Fibroblast of the conjunctiva (primary cell): ENCODE results near the gene DLGAP1.
A peak's percentile ranks its signal among the peaks of the same experiment; 100 is the strongest.
"Not testable (repeated sequence)": the region's sequence is repeated elsewhere in the genome, so short reads cannot be mapped to it uniquely, and the experiment has no call there.

Experiments used
- DNase-seq: peaks from one replicate; pipeline ENCODE4 v3.0.0-alpha.2; 2010; ENCODE audit warnings: low read depth

DLGAP1 gene

DNA sequence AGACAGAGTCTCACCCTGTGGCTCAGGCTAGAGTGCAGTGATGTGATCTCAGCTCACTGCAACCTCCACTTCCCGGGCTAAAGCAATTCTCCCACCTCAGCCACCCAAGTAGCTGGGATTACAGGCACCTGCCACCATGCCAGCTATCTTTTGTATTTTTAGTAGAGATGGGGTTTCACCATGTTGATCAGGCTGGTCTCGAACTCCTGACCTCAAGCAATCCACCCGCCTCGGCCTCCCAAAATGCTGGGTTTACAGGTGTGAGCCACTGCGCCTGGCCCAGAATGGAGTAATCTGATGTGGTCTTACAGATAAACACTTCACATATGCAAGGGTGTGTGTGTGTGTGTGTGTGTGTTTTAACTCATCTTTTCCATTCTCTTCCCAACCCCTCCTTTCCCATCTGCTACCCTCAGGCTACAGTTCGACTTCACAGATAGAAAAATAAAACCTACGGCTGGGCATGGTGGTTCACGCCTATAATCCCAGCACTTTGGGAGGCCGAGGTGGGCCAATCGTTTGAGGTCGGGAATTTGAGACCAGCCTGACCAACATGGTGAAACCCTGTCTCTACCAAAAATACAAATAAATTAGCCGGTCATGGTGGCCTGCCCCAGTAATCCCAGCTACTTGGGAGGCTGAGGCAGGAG lies 853.9 kb downstream of the DLGAP1 start:
- not testable (repeated sequence) for DNase-seq

DNA sequence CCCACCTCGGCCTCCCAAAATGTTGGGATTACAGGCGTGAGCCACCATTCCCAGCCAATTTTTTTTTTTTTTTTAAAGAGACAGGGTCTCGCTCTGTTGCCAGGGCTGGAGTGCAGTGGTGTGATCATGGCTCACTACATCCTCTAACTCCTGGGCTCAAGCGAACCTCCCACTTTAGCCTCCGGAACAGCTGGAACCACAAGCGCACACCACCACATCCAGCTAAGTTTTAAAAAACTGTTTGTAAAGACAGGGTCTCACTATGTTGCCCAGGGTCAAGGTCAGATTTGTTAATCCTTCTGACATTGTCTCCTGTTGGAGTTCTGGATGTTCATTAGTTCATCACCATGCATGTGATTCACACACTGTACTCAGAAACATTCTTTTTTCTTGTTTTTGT lies 855.2 kb downstream of the DLGAP1 start:
- DNase-seq: no peak

- no peak for DNase-seq
Measured at GRCh38 chr18:3599195-3599594, 855.9 kb downstream of the DLGAP1 start.

DNA sequence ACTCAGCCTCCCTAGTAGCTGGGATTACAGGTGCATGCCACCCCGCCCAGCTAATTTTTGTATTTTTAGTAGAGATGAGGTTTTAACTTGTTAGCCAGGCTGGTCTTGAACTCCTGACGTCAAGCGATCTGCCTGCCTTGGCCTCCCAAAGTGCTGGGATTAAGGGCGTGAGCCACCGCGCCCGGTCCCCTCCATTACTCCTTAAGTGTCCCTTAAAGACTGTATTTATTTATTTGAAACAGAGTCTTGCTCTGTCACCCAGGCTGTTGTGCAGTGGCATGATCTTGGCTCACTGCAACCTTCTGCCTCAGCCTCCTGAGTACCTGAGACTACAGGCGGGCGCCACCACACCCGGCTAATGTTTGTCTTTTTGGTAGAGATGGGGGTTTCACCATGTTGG lies 856.5 kb downstream of the DLGAP1 start:
- no peak for DNase-seq

GRCh38 chr18:3597409-3598357 lies 857.4 kb downstream of the DLGAP1 start:
- no peak for DNase-seq

DNA sequence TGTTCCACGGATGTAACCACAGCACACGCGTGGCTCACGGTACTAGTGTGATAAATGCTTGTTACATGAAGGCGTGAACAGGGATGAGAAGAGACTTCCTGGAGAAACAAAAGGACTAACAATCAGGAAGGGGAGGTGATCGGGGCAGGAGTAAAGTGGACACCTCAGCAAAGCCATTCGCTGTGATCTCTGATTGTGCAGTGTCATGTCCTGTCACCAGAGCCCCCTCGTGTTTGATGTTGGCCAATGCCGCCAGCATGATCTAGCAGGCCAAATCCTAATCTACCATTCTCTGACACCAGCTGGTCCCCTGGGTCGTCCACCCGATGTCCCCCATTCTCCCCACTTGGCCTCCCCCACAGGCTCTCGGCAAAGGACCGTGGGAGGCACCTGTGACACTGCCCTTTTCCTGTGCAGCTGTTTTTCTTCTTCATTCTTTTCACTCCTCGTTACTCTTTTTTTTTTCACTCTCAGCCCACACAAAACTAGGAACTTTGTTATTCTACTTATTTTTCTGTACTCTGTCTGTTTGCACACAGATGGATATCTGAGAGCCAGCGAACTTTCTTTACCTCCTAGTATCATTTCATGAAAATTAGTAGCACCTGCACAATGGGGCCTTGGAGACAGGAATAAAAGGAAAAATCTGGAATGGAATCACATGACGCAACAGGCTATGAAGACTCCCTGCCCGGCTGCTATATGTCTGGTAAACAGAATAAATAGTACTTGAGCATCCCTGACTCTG lies 858.3 kb downstream of the DLGAP1 start:
- DNase-seq: no peak

DNA sequence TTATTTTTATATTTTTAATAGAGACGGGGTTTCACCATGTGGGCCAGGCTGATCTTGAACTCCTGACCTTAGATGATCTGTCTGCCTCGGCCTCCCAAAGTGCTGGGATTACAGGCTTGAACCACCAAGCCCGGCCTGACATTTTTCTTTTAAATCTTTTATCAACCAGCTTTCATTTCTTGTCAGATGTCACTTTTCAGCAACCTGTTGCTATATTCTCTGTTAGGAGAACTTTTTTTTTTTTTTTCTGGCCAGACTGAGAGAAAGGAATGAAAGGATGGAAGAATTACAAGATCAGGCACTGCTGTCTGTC lies 858.8 kb downstream of the DLGAP1 start:
- DNase-seq: no peak

DNA sequence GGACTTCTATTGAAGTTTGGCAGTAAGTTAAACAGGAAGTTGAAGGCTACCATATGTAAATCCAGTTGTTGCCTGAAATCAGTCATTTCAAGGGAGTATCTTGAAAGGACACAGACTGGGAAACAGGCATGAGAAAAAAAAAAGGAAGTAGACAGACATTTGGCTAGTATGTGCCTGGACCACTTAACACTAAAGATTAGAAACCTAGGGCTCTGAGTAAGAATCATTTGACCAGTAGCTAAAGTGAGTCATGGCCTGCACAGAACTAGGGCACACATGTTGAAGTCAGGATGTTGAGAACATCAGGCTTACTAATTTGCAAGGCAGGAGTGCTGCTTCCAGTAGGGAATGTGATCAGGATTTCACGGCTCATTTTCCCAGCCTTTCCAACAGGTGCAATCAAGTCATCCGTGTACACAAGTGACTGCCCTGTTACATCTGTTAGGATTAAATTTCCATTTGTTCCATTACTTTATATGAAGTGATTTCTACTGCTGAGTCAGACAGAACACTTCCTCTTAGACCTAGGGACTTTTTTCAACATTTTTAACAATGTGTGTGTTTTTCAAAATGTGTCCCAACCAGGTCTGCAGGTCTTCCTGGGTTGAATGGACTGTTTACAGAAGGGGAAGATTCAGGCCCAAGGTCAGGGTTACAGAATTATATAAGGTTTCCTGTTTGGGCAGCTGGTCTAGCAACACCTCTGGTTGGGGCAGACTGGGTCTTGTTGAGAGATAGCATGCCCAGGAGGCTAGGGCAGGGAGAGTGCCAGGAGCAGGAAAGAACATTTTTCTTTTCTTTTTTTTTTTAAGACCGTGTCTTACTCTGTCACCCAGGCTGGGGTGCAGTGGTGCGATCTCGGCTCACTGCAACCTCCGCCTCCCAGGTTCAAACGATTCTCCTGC lies 859.5 kb downstream of the DLGAP1 start:
- peak; percentile 77 for DNase-seq

GRCh38 chr18:3594760-3595368 lies 860.2 kb downstream of the DLGAP1 start:
- no peak for DNase-seq

GRCh38 chr18:3593904-3594759 lies 861.0 kb downstream of the DLGAP1 start:
- peak; percentile 98 for DNase-seq

DNA sequence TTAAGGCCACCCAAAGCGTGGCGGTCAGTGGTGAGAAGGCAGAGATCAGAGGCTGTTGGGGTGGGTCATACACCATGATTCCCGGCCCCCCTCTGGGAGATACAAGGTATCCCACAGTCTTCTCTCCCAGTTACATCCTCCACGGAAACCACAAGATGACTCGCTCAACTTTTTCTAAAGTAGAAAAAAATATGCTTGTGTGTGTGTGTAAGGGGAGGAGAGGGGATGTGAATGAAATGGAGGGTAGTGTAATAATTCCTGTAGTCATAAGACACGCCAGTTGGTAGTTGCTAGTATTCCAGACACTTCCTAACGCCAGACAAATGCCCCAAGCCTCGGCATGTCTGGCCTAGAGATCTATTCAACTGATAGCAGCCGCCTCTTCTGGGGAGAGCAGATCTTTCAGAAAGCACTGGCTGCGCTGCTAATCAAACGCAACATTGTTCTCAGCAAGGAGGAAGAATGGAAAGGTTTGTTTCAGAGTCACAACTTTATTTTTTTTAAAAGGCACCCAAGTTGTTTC lies 861.7 kb downstream of the DLGAP1 start:
- no peak for DNase-seq

DNA sequence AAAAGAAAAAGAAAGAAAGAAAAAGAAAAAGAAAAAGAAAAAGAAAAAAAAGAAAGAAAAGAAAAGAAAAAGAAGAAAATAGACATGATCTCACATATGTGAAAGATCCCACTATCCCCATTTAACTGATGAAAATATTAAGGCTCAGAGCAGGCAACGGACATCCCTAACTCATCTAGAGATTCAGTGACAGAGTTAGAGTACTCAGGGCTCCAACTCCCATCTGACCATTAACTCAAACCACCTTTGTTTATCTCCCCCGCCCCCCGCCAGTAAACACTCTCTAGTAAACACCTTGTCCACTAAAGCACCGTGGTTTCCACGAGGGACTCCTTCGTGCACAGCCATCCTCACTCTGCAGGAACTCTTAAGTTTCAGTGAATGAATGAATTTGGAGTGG lies 862.2 kb downstream of the DLGAP1 start:
- no peak for DNase-seq

DNA sequence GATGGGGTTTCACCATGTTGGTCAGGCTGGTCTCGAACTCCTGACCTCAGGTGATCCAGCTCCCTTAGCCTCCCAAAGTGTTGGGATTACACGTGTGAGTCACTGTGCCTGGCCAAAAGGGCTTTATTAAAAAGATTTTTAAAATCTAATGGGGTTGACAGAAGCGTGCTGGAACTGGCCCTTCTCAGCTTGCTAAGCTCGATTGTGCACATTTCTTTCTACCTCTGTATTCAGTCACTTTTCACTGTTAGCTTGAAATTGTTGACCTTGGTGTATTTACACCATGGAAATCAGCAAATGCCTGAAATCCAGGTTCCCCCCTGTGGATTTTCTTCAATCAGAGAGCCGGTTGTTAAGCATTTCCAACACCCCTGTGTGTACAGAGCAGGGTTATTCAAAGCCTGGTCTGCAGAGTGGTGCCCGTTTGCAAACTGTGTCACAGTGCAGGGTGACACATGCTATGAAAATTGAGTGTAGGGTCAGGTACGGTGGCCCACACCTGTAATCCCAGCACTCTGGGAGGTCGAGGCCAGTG lies 864.9 kb downstream of the DLGAP1 start:
- no peak for DNase-seq

DNA sequence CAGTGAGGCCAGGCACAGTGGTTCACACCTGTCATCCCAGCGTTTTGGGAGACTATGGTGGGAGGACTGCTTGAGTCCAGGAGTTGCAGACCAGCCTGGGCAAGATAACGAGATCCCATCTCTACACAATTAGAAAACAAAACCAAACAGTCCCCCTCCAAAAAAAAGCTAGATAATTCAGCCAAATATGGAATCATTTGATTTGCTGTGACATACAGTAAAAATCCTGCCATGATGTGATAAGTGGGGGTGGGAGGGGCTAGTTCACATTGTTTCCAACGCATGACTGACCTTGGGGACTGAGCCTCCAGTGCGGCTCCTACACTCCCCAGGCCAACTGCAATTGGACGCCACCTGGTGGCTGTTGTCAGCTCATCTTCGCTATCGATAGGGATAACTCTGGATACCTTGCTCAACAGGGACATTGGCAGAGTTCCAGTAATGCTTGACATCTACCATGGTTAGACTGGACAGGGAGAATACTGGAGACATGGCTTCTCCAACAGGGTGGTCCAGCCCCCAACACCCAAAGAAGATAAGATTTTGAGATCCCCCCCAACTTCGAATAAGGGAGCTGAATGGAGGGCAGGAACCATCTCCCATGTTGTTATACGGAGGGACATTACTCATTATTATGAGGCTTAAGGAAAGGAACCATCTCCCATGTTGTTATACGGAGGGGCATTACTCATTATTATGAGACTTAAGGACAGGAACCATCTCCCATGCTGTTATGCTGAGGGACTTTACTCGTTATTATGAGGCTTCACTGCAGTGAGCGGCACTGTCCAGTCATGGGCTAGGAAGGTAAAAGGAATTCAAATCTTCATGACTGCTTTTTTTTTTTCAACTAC lies 869.2 kb downstream of the DLGAP1 start:
- DNase-seq: peak; percentile 65

DNA sequence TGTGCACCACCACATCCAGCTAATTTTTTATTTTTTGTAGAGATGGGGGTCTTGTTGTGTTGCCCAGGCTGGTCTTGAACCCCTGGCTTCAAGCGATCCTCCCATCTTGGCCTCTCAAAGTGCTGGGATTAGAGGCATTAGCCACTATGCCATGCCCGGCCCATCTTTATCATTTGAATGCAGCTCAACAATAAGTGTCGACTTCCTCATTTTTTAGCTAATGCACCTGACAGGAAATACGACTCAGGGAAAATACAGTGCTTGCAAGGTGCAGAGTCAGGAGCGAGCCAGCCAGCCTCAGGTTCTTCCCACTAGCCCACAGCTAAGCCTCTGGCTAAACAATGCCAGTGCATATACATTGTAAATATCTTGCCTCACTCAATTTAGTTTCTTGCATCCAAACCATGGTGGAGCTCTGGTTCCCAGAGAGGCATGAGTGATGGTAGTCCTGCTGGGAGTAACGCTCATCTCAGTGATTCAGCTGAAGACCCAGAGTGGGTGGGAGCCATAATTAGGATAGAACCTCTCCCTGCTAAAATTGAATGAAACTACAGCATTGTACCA lies 870.1 kb downstream of the DLGAP1 start:
- DNase-seq: no peak

DNA sequence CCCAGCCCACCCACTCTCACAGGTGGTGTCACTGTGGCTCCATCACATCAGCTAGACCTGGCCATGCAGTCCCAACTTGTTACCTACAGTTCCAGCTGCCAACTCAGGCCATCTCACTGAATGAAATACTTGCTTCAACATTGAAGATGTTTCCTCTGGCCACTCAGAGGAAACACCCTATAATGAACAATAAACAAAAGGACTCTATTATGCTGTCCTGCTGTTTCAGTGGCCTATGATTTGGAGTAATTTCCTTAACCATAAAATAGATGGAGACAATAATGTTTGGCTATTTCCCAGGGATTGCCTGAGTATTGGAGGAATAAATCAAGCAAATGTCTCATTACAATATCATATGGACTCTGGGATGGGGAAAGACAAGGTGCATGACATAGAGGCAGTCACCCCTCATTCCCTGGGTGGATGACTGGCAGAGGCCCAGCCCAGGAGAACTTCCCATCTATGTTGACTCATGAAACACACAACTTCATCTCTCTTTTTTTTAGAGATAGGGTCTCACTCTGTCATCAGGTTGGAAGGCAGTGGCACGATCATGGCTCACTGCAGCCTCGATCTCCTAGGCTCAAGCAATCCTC lies 870.7 kb downstream of the DLGAP1 start:
- DNase-seq: no peak

DNA sequence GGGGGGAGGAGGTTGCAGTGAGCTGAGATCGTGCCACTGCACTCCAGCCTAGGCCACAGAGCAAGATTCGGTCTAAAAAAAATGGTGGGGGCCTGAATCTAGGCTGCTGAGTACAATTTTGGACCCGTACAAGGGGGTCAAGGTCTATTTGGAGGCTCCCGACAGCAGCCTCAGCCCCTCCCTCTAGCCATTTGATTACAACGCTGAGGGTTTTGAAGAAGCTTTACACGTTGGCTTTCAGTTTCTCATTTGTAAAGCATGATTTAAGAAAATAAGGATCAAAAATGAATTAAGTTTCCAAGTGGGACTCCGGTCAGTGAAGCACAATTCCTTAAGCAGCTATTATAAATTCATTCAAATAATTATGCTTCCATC lies 871.2 kb downstream of the DLGAP1 start:
- DNase-seq: no peak
